Hepatocyte (in vitro differentiated cells): ENCODE results near the gene PTPRN2. TPM values are rescaled to one million over a fixed set of nuclear protein-coding genes. Genes with fewer than 3 reads are reported as not detected.

Source experiments
- DNase-seq: peaks from one replicate; pipeline ENCODE4 v3.0.0-alpha.2; 2016; ENCODE audit warnings: low spot score
- H2AFZ ChIP-seq: fragments of 200-600 bp; sonication (generic); 2 replicates; pipeline ENCODE4 v1.6.0; 2016; ENCODE audit warnings: antibody characterized with exemption, mild to moderate bottlenecking
- H3K27ac ChIP-seq: fragments of 200-600 bp; sonication (generic); 2 replicates; pipeline ENCODE4 v1.5.1; 2016; ENCODE audit warnings: mild to moderate bottlenecking
- H3K27me3 ChIP-seq: fragments of 200-600 bp; sonication (generic); 2 replicates; pipeline ENCODE4 v1.6.1; 2016
- H3K36me3 ChIP-seq: fragments of 200-600 bp; sonication (generic); replicated peaks from 2 replicates; pipeline ENCODE4 v1.5.1; 2016; ENCODE audit warnings: low read depth; ENCODE audit not compliant: insufficient read depth
- H3K4me1 ChIP-seq: fragments of 200-600 bp; sonication (generic); 2 replicates; pipeline ENCODE4 v1.5.1; 2016; ENCODE audit warnings: mild to moderate bottlenecking, moderate library complexity; ENCODE audit not compliant: insufficient read depth
- H3K4me2 ChIP-seq: fragments of 200-600 bp; sonication (generic); 2 replicates; pipeline ENCODE4 v1.6.0; 2016
- H3K4me3 ChIP-seq: fragments of 200-600 bp; sonication (generic); 2 replicates; pipeline ENCODE4 v1.5.1; 2016; ENCODE audit warnings: mild to moderate bottlenecking
- H3K79me2 ChIP-seq: fragments of 200-600 bp; sonication (generic); 2 replicates; pipeline ENCODE4 v1.6.0; 2017; ENCODE audit warnings: mild to moderate bottlenecking
- H3K9me2 ChIP-seq: fragments of 200-600 bp; sonication (generic); replicated peaks from 2 replicates; pipeline ENCODE4 v1.6.0; 2017; ENCODE audit warnings: mild to moderate bottlenecking; ENCODE audit not compliant: insufficient read depth
- H3K9me3 ChIP-seq: fragments of 200-600 bp; sonication (generic); 2 replicates; pipeline ENCODE4 v1.5.1; 2016; ENCODE audit warnings: low read depth, mild to moderate bottlenecking
- H4K20me1 ChIP-seq: fragments of 200-600 bp; sonication (generic); 2 replicates; pipeline ENCODE4 v1.6.0; 2016; ENCODE audit warnings: mild to moderate bottlenecking; ENCODE audit not compliant: insufficient read depth, poor library complexity, severe bottlenecking
- CTCF ChIP-seq: fragments of 200-600 bp; sonication (generic); IDR thresholded peaks from 2 replicates; pipeline ENCODE4 v1.5.1; 2016; ENCODE audit warnings: antibody characterized with exemption, mild to moderate bottlenecking; ENCODE audit not compliant: poor library complexity
- EZH2 ChIP-seq: fragments of 200-600 bp; sonication (generic); IDR thresholded peaks from 2 replicates; pipeline ENCODE4 v1.6.1; 2016; ENCODE audit warnings: antibody characterized with exemption, mild to moderate bottlenecking, borderline replicate concordance
- EZH2phosphoT487 ChIP-seq: fragments of 200-600 bp; sonication (generic); IDR thresholded peaks from one replicate; pipeline ENCODE4 v1.6.1; 2018; ENCODE audit warnings: antibody characterized with exemption, mild to moderate bottlenecking, low read depth, moderate library complexity; ENCODE audit not compliant: unreplicated experiment, severe bottlenecking
- WGBS: methylation state at CpG from one replicate; pipeline ENCODE4 v1.1.6; 2016; ENCODE audit warnings: low lambda C conversion rate; ENCODE audit errors: missing lambda C conversion rate; 5-methylcytosine and 5-hydroxymethylcytosine counted together
- polyA plus RNA-seq: library from polyadenylated mRNA; unstranded; fragments of >200 nt; fragmentation: Nextera tagmentation; extraction: Ambion mirVana; gene quantifications from 2 replicates; pipeline ENCODE4 v1.2.1, GENCODE V29; 2016
- total RNA-seq: library from RNA; depleted of rRNA; stranded (reverse); fragments of >200 nt; gene quantifications from 2 replicates; pipeline ENCODE4 v1.2.3, GENCODE V29; 2014

The PTPRN2 gene
- total and polyA plus RNA-seq, 2 experiments from 2014 or later, result 2.1 to 3.3 TPM

DNA sequence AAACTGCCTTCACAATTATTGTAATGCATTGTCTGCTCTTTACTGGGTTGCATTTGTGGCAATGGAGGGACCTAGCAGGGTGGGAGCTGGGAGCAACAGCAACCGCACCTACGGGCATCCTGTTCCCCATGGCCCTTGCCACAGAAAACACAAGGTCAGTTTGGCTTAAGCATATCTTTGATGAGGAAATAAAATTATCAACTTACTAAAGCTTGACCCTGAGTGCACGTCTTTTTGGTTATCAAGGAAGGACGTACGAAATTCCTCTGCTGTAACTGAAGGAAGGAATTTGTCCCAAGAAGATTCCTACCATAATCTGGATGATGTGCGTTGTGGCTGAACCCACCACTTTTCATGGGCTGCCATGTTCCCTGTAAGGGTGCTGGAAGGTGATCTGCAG is 19.9 kb upstream of the PTPRN2 start:
- TF ChIP-seq CTCF (no peak), EZH2 (no peak), EZH2phosphoT487 (no peak)
- Histone ChIP-seq H2AFZ (no peak overlapping the region), H3K27ac (no peak overlapping the region), H3K79me2 (no peaks in the 10 kb centered on the region), H3K27me3 (no peaks in the 10 kb centered on the region), H3K9me3 (no peaks in the 10 kb centered on the region), H3K36me3 (no peaks in the 10 kb centered on the region), H3K4me3 (no peak overlapping the region), H3K9me2 (no peaks in the 10 kb centered on the region), H3K4me1 (no peaks in the 10 kb centered on the region), H3K4me2 (no peak overlapping the region), H4K20me1 (no peaks in the 10 kb centered on the region)
- 97% methylated on average over 6 of the region's 6 CpGs for WGBS
- DNase-seq, result no peak

DNA sequence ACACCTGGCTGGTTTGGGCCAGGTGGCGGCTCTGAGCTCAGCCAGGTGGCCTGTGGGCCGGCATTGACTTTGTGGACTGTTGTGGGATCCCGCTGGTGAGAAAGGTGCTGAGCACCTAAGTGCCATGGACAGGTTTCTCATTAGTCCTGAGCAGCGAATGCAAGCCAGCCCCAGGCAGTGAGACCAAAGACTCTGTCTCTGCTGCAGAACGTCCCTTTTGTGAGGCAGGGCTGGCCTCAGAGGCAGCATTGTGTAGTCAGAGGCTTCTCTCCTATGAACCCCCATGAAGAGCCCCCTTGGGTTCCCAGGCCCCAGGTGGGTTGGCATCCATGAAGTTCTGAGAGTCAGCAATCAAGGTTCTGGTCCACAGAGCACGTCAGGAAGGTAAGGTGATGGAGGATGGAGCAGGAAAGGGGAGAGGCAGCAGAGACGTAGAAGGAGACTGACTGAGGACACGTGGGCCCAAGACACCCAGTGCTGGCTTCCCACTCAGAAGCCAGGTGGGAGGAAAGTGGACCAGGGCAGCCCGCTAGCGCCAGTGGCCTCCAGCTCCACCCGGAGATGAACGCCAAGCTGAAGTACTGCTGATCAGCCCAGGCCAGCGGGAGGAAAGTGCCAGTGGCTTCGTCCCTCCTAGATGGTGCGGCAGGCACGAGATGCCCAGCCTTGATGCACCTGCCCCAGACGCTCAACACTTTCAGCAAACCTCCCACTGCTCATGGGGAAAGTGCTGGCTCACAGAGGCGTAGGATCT is 19.2 kb upstream of the PTPRN2 start:
- DNase-seq, result no peak
- Histone ChIP-seq H3K36me3 (no peaks in the 10 kb centered on the region), H3K27ac (no peak overlapping the region), H3K27me3 (no peaks in the 10 kb centered on the region), H3K9me2 (no peaks in the 10 kb centered on the region), H3K9me3 (no peaks in the 10 kb centered on the region), H3K4me3 (no peak overlapping the region), H3K79me2 (no peaks in the 10 kb centered on the region), H3K4me1 (no peaks in the 10 kb centered on the region), H4K20me1 (no peaks in the 10 kb centered on the region), H3K4me2 (no peak overlapping the region), H2AFZ (no peak overlapping the region)
- no peak for TF ChIP-seq EZH2phosphoT487
- TF ChIP-seq EZH2, result no peak
- no peak for TF ChIP-seq CTCF
- 94% methylated on average over 18 of the region's 18 CpGs for WGBS

DNA sequence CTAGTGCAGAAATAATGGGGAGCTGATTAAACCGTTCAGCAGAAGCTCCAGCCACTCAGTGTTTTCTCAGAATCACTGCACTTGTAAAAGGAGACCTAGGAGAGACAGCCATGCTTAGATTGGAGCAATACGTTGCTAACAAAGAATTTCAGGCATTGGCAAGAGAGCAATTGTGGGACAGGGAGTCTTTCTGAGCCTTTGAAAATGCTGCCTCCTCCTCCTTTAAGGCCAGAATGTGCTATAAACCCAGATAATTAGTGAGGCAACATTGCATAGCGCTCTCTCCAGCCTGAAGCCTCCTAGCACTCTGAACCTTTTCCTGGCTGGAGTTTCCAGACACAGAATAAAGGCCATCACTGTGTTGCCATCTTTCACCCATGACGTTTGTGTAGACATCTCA is 18.5 kb upstream of the PTPRN2 start:
- no peak overlapping the region for H2AFZ ChIP-seq
- TF ChIP-seq CTCF (no peak), EZH2phosphoT487 (no peak), EZH2 (no peak)
- no peaks in the 10 kb centered on the region for H3K9me2 ChIP-seq
- no peaks in the 10 kb centered on the region for H4K20me1 ChIP-seq
- H3K27ac ChIP-seq, result no peak overlapping the region
- H3K4me3 ChIP-seq, result no peak overlapping the region
- no peaks in the 10 kb centered on the region for H3K36me3 ChIP-seq
- 68% methylated on average over 4 of the region's 4 CpGs for WGBS
- no peaks in the 10 kb centered on the region for H3K79me2 ChIP-seq
- DNase-seq, result no peak
- H3K27me3 ChIP-seq, result no peaks in the 10 kb centered on the region
- H3K9me3 ChIP-seq, result no peaks in the 10 kb centered on the region
- no peak overlapping the region for H3K4me2 ChIP-seq
- no peaks in the 10 kb centered on the region for H3K4me1 ChIP-seq
